ENCODE results near the gene ATAT1. TPM values are rescaled to one million over a fixed set of nuclear protein-coding genes. Genes with fewer than 3 reads are reported as not detected.

ATAT1 gene
- total and polyA plus RNA-seq, 2 of the 13 experiments (the other 11 are each of a cell fraction or from before 2014, with no cell fraction given): 9.2 to 23.6 TPM

DNA sequence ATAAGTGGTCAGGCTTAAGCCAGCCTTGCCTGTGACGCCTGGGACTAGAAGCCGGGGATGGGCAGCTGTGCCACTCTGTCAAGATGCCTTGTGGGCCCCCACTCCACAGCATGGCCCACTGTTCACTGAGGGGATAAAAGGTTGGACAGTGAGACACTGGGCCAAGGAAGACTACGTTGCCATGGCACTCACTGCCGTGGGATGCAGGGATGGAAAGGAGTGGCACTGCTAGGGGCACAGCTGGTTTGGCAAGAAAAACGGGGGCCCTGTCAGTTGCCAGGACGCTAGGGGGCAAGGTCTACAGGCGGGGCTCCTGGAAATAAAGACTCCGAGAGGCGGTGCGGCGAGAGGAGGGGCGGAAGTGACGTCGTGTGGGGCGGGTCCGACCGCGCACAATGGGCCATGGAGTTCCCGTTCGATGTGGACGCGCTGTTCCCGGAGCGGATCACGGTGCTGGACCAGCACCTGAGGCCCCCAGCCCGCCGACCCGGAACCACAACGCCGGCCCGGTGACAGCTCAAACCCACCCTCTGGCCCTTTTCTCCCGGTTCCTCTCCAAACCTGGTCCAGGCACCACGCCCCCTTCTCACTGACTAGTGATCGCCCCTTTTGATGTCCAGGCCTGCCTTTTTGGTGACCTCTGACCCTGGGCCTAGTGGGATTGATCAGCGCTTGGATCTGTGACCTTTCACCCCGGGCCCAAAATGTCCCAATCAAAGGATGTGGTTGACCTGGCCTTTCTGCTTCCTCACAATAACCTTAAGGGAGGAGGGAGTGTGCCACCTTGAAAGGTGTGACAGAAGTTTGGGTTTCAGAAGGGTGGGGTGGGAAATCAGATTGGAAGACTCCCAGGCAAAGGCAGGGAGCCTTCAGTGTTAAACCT, at the start of gene ATAT1 (continued):
- peak; percentile 23; the same call in 1 of the 2 replicates for TF ChIP-seq ZMYM3 (CRISPR knock-in tag; IDR thresholded peaks at IDR 0.05)
- TF ChIP-seq TOE1 (CRISPR knock-in tag; IDR thresholded peaks at IDR 0.05): no peak
- no peak for TF ChIP-seq ZNF879 (CRISPR knock-in tag; IDR thresholded peaks at IDR 0.05)
- TF ChIP-seq RBM22 (optimal IDR thresholded peaks at IDR 0.05; ENCODE audit: low read length): peak; percentile 99
- peak; percentile 79 for TF ChIP-seq PAXIP1 (CRISPR knock-in tag; conservative IDR thresholded peaks at IDR 0.05)
- no peak for TF ChIP-seq SETDB1 (CRISPR knock-in tag; IDR thresholded peaks at IDR 0.05; ENCODE audit: borderline replicate concordance)
- no peak for TF ChIP-seq NFE2L1 (CRISPR knock-in tag; IDR thresholded peaks at IDR 0.05; ENCODE audit: borderline replicate concordance)
- peak; percentile 83; the same call in 1 of the 2 replicates for TF ChIP-seq ZNF773 (CRISPR knock-in tag; IDR thresholded peaks at IDR 0.05; ENCODE audit: borderline replicate concordance)
- TF ChIP-seq, protein P1, sequence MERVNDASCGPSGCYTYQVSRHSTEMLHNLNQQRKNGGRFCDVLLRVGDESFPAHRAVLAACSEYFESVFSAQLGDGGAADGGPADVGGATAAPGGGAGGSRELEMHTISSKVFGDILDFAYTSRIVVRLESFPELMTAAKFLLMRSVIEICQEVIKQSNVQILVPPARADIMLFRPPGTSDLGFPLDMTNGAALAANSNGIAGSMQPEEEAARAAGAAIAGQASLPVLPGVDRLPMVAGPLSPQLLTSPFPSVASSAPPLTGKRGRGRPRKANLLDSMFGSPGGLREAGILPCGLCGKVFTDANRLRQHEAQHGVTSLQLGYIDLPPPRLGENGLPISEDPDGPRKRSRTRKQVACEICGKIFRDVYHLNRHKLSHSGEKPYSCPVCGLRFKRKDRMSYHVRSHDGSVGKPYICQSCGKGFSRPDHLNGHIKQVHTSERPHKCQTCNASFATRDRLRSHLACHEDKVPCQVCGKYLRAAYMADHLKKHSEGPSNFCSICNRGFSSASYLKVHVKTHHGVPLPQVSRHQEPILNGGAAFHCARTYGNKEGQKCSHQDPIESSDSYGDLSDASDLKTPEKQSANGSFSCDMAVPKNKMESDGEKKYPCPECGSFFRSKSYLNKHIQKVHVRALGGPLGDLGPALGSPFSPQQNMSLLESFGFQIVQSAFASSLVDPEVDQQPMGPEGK (CRISPR knock-in tag; IDR thresholded peaks at IDR 0.05): peak; percentile 93
- no peak for TF ChIP-seq ZNF577 (CRISPR knock-in tag; IDR thresholded peaks at IDR 0.05; ENCODE audit: borderline replicate concordance, low read depth)
- 0 out of 2 replicates have a peak, but pooled peaks have one; percentile 48 for TF ChIP-seq ZNF34 (CRISPR knock-in tag; IDR thresholded peaks at IDR 0.05; ENCODE audit: borderline replicate concordance)
- no peak for TF ChIP-seq NCOA5 (CRISPR knock-in tag; IDR thresholded peaks at IDR 0.05)
- TF ChIP-seq ZFAT (CRISPR knock-in tag; conservative IDR thresholded peaks at IDR 0.05): no peak
- TF ChIP-seq HNF4A (CRISPR knock-in tag; IDR thresholded peaks at IDR 0.05): peak; percentile 67
- no peak; the same call in 1 of the 2 replicates for TF ChIP-seq PAWR (CRISPR knock-in tag; IDR thresholded peaks at IDR 0.05; ENCODE audit: borderline replicate concordance)
- TF ChIP-seq TFE3 (CRISPR knock-in tag; IDR thresholded peaks at IDR 0.05): peak; percentile 45; the same call in 1 of the 2 replicates
- TF ChIP-seq, protein P2, sequence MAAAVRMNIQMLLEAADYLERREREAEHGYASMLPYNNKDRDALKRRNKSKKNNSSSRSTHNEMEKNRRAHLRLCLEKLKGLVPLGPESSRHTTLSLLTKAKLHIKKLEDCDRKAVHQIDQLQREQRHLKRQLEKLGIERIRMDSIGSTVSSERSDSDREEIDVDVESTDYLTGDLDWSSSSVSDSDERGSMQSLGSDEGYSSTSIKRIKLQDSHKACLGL (CRISPR knock-in tag; IDR thresholded peaks at IDR 0.05): peak; percentile 62
- TF ChIP-seq GFI1 (CRISPR knock-in tag; IDR thresholded peaks at IDR 0.05; ENCODE audit: borderline replicate concordance): no peak
